NCI-H1417 treated with DMSO at 0.1 percent for 48 hours (cell line): ENCODE results near the gene ARHGAP6.

Source experiments
- DNase-seq: peaks from one replicate; lab custom pipeline; 2025; lab: John Stamatoyannopoulos, UW

The ARHGAP6 gene

DNA sequence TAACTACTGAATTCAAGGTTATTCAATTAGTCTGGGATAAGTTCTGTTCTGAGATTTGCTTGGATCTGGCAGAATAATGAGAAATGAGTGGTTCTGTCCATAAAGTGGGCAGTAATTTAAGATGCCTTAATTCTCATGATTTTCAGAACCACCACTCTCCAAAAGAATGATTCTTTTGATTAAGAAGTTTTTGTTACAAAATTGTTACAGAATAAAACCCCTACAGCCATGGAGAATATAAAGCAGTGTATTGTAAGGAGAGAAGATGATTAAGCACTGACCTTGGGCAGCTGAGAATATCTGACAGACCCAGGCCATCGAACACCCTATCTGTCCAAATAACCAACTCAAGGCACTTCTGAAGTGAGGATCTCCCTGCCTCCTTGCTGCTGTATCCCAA is 360.1 kb downstream of the ARHGAP6 start:
- no peak for DNase-seq

DNA sequence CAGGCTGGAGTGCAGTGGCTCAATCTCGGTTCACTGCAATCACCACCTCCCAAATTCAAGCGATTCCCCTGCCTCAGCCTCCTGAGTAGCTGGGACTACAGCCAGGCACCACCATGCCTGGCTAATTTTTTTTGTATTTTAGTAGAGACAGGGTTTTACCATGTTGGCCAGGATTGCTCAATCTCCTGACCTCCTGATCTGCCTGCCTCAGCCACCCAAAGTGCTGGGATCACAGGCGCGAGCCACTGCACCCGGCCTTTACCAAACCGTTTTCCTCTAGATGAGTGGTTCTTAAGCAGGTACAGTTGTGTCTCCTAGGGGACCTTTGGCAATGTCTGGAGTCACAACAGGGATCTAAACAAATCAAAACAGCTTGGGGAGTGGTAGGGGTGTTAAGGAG is 360.9 kb downstream of the ARHGAP6 start:
- DNase-seq, result no peak

DNA sequence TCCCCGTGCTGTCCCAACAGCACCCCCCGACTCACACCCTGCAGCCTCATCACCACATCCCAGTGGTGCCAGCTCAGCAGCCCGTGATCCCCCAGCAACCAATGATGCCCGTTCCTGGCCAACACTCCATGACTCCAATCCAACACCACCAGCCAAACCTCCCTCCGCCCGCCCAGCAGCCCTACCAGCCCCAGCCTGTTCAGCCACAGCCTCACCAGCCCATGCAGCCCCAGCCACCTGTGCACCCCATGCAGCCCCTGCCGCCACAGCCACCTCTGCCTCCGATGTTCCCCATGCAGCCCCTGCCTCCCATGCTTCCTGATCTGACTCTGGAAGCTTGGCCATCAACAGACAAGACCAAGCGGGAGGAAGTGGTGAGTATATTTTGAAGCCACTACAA is 367.1 kb downstream of the ARHGAP6 start:
- no peak for DNase-seq

DNA sequence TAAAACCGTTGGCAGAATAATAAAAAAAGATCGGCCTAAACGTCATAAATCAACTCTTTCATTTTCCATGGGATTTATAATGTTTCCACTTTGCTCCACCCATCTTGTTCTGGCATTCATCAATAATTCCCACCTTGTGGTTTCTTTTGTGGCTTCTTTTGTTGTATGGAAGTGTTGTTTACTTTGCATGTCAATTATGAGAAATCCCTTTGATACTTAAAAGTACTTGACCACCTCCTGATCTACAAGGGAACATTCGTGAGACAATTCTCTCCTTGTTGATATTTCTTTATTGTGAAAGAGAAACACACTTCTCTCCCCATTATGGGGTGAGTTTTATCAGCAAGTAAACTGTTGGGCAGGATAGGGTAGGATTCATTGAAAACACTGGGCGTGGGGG is 369.7 kb downstream of the ARHGAP6 start:
- no peak for DNase-seq

DNA sequence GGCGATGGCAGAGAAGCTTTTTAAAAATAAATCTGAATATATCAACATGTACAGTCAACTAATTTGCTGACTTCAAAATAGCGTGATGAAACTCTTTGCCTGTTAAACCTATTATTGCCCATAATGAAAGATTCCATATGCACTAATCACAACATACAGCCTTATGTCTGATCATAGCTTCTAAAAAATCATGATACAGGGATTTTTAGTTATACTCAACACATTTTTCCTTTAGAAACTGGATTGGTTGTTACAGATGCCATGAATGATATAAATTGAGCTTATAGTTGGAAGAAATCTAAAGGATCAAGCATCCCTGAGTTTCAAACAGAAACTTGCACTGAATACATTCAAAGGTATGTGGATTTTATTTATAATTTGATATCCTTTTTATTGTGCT is 372.6 kb downstream of the ARHGAP6 start, which contains the start of gene AMELX:
Gene AMELX (plus strand): TSS at position 301 of the 400 bp plus-strand sequence. CDS start 1,376 bp downstream, outside the sequence.
- DNase-seq, result no peak

DNA sequence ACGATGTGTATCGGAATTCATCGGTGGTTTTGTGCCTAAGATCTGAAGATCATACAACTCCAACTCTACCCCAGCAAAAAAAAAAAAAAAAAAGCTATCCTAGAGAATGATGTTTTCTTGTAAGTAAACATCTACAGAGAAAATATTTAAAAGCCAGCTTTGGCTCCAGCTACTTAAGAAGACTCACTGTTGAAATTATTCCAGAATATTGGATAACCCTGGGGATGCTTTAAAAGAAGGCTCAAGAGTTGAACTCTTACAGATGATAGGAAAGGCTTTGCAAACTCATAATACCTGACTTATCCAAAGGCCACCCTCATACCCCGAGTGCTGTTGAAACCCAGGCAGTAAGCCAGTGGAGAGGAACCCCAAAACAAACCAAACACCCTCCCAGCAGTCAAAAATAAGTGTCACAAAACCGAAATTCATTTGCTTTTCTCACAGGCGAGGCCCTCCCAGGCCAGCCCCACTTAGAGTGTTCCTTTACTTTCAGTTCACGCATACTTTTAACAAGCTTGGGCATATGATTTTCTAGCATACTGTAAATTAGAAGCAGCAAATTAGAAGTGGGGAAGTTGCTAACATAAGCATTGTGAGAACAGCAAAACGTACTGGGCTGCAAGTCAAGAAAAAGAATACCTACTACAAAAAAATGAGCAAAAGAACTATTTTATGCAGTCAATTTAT is 375.2 kb downstream of the ARHGAP6 start:
- no peak for DNase-seq

DNA sequence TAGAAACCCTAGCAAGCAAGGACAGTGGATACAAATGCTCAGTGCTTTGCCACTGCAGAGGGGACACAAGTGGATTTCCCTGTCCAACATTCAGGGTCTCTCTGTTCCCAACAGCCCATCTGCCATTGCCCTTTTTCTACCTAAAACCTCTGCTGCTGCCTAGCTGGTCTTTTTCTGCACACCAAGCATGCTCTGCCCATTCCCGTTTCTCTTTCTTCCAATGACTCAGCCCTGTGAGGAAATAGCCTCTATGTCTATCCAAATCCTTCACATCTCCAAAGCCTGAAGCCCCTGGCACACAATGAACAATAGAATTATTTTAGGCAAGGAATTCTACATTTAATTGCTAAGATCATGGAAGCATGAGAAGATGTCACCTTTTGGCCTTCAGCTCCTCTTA is 378.2 kb downstream of the ARHGAP6 start:
- no peak for DNase-seq

DNA sequence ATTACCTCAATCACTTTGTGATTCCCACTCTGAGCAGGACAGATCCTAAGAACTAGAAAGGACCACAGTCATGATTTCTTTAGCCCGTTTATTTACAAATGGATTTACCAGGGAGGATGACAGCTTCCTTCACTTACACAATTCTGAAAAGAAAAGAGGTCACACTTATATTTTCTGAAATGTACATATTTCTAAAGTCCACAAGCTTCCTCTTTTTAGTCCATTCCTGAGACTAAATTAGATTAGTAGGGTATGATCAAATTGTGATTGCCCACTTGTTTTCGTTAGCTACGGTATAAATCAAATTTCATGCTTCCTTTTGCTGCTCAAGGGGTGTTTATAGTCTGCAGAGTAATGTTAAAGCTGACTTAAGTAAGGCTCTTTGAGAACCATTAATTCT is 380.1 kb downstream of the ARHGAP6 start:
- DNase-seq, result no peak

DNA sequence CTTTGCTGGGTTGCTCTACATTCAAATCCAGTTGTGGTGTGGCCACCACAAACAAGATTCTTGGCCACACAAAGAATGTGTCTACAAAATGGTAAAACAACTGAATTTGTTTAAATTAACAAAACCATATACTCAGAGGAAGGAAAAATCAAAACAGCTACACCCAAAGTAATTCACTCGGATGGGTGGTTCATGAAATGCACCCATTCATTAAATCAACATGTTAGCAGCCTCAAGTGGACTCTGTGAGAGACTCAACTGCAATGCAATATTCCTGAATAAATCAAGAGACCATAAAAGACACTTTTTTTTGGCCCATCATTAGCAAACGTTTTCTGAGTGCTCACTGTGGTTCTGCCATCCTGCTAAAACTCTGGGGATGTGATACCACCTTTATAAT is 383.7 kb downstream of the ARHGAP6 start:
- DNase-seq, result no peak

DNA sequence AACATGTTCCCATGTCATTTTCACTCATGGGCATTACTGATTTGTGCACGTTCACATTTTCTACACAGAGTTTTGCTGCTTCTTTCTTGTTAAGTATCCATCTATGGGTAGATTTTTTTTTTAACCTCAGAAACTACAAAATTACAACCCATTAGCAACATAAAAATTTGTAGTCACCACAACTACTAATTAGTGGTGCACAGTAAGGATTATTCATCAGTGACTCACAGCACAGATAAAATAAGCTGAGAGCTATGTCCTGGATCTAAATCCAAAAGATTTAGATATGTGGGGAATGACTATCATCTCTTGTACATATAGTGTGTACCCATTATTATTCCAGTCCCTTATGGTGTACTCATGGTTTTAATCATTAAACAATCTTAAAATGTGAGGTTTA is 392.2 kb downstream of the ARHGAP6 start:
- DNase-seq, result no peak

DNA sequence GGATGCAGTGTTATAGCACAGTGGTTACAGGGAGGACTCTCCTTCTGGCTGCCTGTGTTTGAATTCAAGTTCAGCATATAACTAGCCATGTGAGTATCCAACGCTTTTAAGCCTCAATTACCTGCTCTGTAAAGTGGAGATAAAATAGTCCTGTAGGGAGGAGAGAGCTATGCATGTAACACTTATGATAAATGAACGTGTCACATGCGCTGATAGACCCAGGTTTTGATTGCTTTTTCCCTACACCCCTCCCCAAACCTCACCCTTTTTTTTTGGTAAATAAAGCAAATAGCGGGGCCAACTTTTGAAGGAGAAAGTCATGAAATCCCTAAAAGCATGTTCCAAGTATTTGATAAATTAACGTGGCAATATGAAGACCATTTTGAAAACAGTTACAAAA is 392.9 kb downstream of the ARHGAP6 start:
- no peak for DNase-seq

DNA sequence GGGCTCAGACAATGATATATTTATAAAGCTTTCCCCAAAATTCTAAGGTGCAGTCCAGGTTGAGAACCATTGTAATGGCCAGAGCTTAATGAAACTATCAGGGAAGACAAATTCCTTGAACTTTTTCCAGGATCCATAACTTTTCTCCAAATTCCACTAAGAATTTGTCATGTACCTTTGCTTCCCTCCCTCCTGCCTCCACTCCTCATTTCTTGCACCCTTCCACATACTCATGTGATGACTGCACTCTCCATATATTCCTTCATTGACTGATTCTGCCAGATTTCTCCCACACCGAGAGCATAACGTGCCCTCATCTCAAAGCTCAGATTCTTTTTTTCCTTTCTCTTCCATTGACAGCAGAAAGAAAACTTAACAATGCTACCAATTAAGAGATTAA is 393.4 kb downstream of the ARHGAP6 start:
- no peak for DNase-seq

DNA sequence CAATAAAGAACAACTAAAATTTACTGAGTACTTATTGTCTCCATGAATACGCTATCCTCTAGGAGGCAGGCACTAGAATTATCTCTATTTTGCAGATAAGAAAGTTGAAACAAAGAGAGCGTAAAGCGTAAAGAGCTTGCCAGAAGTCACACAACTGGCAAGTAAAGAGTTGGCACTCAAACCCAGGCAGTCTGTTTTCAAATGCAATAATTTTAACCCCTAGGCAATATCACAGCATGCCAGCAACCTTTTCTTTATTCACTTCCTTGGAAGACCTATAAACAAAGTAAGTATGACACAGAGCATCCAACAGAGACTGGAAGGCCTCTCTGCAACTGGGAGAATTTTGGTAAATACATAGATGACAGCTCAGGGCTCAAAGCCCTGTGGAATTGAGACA is 395.7 kb downstream of the ARHGAP6 start:
- DNase-seq, result no peak

DNA sequence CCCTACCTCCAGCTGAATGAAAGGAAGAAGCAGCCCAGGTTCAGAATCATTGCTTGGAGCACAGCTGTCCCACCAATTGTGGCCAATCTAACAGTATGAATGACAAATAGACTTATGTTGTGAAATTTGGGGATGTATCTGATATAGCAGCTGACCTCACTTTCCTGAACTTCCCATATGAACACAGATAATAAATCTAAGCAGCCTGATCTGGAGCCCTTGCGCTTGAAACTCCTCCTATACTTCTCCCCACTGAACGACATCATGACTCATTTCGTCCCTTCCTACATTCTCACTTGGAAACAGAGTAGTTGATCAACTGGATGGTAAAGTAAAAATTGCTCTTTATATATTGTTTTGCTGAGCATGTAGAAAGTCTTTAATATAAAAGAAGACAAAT is 396.7 kb downstream of the ARHGAP6 start:
- DNase-seq, result no peak

DNA sequence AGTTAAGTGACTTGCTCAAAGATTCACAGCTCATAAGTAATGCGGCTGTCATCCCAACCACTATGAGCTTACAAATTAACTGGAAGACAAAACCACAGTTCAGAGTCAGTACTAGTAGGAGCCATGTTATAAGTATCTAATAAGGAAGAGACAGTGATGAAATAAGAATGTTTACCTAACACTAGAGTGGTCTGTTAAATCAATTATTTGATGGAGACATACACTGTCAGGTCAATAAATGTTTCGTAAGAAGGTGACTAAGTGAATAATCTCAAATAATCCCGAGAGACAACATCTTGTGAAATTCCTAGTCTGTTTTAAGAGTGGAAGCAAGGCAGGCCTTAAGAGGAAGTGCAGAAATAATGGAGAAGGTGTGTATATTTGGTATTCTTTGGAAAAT is 398.3 kb downstream of the ARHGAP6 start:
- DNase-seq, result no peak

DNA sequence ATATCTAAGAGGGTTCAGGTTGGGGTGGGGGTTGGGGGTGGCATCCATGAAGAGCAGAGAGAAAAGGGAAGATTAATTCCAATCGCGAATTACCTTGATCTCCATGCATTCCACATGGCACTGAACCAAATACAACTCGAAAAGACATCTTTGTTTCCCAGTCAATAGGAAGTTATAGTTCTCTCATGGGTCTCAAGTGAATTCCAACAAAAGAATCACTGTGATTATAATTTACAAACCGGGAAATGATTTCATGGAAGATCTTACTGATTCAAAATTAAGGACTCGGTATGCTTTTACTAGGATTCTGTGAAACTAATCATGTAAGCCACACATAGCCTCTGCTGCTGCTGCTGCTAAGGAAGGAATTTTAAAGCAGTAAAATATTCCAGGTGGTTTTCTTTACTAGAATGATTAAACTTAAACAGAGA is 399.1 kb downstream of the ARHGAP6 start:
- no peak for DNase-seq

DNA sequence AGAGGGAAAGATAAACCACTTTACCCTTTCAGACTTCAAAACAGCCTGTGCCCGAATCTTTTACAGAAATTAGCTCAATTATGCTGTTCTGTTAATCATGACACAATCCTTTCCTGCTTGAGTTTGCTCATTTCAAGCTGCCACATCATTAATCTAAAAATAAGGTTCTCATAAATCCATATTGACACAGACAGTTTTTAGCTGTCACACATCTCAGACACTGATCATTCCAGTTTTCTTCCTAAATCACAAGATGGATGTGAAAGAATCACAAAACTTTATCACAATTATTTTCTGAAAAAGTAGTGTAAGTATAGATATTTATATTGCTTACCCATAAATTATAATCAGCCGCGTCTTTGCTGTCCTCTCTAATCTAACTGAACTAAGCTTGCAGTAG is 400.4 kb downstream of the ARHGAP6 start:
- no peak for DNase-seq

DNA sequence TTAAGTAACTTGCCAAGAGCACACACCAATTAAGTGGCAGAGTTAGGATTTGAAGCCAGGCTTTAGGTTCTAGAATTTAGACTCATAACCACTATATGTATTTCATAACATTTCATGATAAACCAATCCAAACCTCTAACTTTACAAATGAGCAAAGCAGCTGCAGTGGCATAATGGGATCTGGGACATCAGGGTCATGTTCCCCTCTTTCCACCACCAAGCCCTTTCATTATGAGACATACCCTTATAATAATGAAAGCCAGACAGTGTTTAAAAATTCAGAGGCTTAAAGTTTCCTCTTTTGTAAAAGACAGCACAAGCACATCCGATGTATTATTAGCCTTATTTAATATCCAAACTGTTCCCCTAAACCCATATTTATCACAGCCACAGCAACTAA is 400.8 kb downstream of the ARHGAP6 start:
- no peak for DNase-seq

DNA sequence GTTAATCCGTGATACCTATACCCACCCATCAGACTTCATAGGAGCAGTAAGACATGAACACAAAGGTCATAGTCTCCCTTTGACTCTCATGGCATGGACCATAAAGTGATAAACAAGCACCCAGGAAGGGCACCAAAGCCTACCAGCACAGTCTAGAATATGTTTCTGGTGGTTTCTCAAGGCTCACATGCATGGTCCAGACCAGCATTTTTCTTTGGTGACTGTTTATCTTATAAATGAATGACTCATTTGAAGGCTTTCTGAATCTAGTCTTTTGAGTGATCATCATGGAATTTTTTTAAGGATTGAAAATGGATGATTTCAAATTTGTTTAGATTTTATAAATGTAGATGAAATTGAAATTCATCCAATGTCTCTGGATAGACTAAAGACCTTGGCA is 404.5 kb downstream of the ARHGAP6 start:
- DNase-seq, result no peak

DNA sequence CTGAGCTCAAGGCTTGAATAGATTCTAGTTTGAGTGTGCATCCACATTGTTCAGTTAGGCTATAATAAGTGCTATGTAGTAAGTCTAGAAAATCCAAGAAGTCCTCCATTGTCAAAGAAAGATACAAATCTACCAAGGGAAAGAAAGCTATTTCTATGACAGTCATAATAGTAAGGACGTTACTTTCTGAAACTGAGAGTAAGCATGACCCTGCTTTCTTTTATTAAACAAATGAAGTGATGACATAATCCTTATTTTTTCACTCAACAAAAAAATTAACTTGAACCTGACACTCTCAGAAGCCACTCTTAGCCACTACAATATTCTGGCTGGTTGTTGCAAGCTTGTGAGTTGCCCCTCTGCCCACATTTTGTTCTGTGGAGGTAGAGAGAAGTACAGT is 406.3 kb downstream of the ARHGAP6 start:
- DNase-seq, result no peak

DNA sequence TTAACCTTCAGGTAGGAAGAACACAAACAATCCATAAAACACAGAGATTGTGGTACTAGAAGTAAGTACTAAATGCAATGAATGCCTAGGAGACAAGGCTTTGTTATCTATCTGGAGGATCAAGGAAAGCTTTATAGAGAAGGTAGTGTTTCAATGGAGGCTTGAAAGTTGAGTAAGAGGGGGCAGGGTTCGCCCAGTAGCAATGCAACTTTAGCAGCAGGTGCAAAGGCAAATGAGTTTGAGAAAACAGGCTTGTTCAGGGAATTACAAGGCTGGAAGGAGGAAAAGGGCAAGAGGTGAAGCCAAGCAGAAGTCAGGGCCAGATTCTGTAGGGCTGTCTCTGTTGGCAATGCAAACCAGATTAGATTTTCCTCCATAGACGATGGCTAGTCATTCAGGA is 408.0 kb downstream of the ARHGAP6 start:
- no peak for DNase-seq

DNA sequence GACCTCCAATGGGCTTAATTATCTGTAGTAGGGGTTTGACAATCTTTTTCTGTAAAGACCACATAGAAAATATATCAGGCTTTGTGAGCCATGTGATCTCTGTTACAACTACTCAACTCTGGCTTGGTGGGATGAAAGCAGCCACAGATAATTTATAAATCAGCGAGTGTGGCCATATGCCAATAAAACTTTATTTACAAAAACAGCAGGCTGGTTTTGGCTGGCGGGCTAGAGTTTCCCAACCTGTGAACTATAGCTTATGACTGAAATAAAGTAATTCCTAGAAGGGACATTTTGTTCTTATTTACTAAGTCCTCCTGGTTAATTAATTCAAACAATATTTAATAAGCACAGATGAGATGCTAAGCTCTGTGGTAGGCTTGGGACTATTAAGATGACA is 408.4 kb downstream of the ARHGAP6 start:
- DNase-seq, result no peak

DNA sequence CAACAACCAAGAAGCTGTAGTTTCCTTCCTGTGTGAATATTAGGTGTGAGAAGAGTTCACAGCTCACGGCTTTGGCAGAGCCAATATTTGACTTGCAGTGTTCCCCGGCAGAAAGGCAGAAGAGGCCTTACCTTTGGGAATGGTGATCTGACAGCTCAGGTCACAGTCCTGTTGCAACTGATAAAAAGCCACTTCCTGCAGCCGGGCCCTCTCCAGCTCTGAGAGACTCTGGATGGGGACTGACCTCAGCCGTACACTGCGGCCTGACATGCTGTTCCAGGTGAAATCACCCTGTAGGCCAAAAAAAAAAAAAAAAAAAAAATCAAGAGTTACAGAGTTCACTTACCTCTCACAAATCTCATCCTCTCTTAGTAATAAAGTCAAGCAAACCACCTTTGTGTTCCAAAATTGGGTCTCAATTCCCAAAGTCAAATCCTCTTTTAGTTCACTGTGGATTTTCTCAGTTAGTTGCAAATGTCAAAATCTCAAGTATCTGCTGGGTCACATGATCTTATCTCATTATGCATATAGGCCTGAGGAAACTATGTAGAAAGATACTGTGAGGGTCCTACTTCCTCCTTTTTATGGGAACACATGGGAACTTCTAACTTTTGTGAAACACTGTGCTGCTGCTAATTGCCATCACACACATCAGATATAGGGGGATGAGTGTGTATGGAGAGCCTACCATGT is 411.2 kb downstream of the ARHGAP6 start:
- DNase-seq, result no peak

DNA sequence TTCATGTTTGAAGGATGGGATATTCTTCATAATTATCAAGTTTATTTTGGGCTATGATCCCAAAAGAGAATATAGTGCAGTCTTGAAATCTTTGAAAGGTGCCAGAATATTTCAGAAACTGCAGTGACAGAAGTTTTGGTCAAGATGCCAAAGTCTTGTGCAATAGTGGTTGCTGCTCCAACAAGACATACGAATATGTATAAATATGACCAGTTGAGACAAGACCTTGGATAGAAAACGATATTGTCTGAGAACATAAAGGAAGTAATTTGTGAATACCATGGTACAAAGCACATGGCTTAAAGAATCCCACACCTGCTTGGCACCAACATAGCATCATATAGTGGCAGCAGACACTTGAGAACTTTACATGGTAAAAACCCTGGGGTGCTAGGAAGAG is 421.1 kb downstream of the ARHGAP6 start:
- no peak for DNase-seq
